MM.1S (cell line): ENCODE measurements around the gene HMG20A.

ENCODE experiments used
- EZH2 ChIP-seq: fragments of 300-600 bp; sonication (generic); optimal IDR thresholded peaks from 2 replicates; pipeline ENCODE3; 2017; ENCODE audit warnings: low read depth, mild to moderate bottlenecking, antibody characterized with exemption, low read length, mixed read lengths
- TF ChIP-seq, protein P1 (sequence below): fragments of 300-600 bp; sonication (generic); IDR thresholded peaks from 2 replicates; pipeline ENCODE4 v1.5.1; 2016; ENCODE audit warnings: antibody characterized with exemption, low read length, mixed read lengths

- TF ChIP-seq, protein P1, sequence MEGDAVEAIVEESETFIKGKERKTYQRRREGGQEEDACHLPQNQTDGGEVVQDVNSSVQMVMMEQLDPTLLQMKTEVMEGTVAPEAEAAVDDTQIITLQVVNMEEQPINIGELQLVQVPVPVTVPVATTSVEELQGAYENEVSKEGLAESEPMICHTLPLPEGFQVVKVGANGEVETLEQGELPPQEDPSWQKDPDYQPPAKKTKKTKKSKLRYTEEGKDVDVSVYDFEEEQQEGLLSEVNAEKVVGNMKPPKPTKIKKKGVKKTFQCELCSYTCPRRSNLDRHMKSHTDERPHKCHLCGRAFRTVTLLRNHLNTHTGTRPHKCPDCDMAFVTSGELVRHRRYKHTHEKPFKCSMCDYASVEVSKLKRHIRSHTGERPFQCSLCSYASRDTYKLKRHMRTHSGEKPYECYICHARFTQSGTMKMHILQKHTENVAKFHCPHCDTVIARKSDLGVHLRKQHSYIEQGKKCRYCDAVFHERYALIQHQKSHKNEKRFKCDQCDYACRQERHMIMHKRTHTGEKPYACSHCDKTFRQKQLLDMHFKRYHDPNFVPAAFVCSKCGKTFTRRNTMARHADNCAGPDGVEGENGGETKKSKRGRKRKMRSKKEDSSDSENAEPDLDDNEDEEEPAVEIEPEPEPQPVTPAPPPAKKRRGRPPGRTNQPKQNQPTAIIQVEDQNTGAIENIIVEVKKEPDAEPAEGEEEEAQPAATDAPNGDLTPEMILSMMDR: no peak
- TF ChIP-seq EZH2: no peak
Measured at GRCh38 chr15:77497942-77498361, 77.3 kb downstream of the HMG20A start.
